ENCODE results near the gene BCL11A. TPM values are rescaled to one million over a fixed set of nuclear protein-coding genes. Genes with fewer than 3 reads are reported as not detected.
A peak's percentile ranks its signal among the peaks of the same experiment; 100 is the strongest.

BCL11A gene
- total RNA-seq, 1 experiment from 2014 or later, result 0.29 TPM

GRCh38 chr2:60433018-60433596 is 120.3 kb downstream of the BCL11A start:
- Mint-ChIP-seq H3K4me1 (ENCODE audit: low read depth, unreplicated experiment) (peaks cover 24% of the 10 kb centered on the region), H3K36me3 (ENCODE audit: insufficient read depth, unreplicated experiment) (no peaks in the 10 kb centered on the region), H3K27ac (ENCODE audit: unreplicated experiment) (peak overlapping the region; percentile 17), H3K4me3 (ENCODE audit: unreplicated experiment) (no peak overlapping the region), H3K9me3 (ENCODE audit: unreplicated experiment) (no peaks in the 10 kb centered on the region), H3K27me3 (ENCODE audit: insufficient read depth, unreplicated experiment) (no peaks in the 10 kb centered on the region)
- Histone ChIP-seq H3K27me3 (replicated peaks; ENCODE audit: control insufficient read depth, insufficient read depth, low read length) (no peaks in the 10 kb centered on the region), H3K4me1 (peaks cover 24% of the 10 kb centered on the region), H3K4me3 (ENCODE audit: low read depth, low read length) (no peak overlapping the region), H3K36me3 (ENCODE audit: control insufficient read depth, insufficient read depth, low read length) (no peaks in the 10 kb centered on the region), H3K9me3 (no peaks in the 10 kb centered on the region)
- no peak for DNase-seq
- intact Hi-C loops (cut with micrococcal nuclease; ENCODE audit: unreplicated experiment), result loop anchor here (5.0 kb wide), 3 partner anchors 79 to 119 kb away; partner anchors contain the start of gene BCL11A
- no peak for TF ChIP-seq CTCF (IDR thresholded peaks at IDR 0.05; ENCODE audit: insufficient read depth in 1 of 2, low read depth in 1 of 2, low read length in 1 of 2, severe bottlenecking in 1 of 2, unreplicated experiment in 1 of 2)
- BruUV-seq (replicated peaks), result no TSS peak
- ChIA-PET CTCF (interaction anchor here (0.6 kb wide), 1 partner anchor 33 kb away, joined by 3 read pairs; no protein-coding TSS in a partner anchor), POLR2A (no interaction called here)

- CTCF ChIA-PET, result no interaction called here
- no peak overlapping the region for H3K4me3 Mint-ChIP-seq (ENCODE audit: unreplicated experiment)
- no peaks in the 10 kb centered on the region for H3K27me3 Mint-ChIP-seq (ENCODE audit: insufficient read depth, unreplicated experiment)
- no peak for DNase-seq
- H3K4me1 ChIP-seq, result peaks cover 24% of the 10 kb centered on the region
- no peaks in the 10 kb centered on the region for H3K9me3 Mint-ChIP-seq (ENCODE audit: unreplicated experiment)
- POLR2A ChIA-PET, result no interaction called here
- no peaks in the 10 kb centered on the region for H3K27me3 ChIP-seq (replicated peaks; ENCODE audit: control insufficient read depth, insufficient read depth, low read length)
- H3K4me3 ChIP-seq (ENCODE audit: low read depth, low read length), result no peak overlapping the region
- H3K36me3 Mint-ChIP-seq (ENCODE audit: insufficient read depth, unreplicated experiment), result no peaks in the 10 kb centered on the region
- H3K9me3 ChIP-seq, result no peaks in the 10 kb centered on the region
- H3K4me1 Mint-ChIP-seq (ENCODE audit: low read depth, unreplicated experiment), result peaks cover 24% of the 10 kb centered on the region
- no peak overlapping the region for H3K27ac Mint-ChIP-seq (ENCODE audit: unreplicated experiment)
- no TSS peak for BruUV-seq (replicated peaks)
- no peaks in the 10 kb centered on the region for H3K36me3 ChIP-seq (ENCODE audit: control insufficient read depth, insufficient read depth, low read length)
- no peak for TF ChIP-seq CTCF (IDR thresholded peaks at IDR 0.05; ENCODE audit: insufficient read depth in 1 of 2, low read depth in 1 of 2, low read length in 1 of 2, severe bottlenecking in 1 of 2, unreplicated experiment in 1 of 2)
- intact Hi-C loops (cut with micrococcal nuclease; ENCODE audit: unreplicated experiment), result loop anchor here (5.0 kb wide), 3 partner anchors 80 to 120 kb away; partner anchors contain the start of gene BCL11A
Observed at GRCh38 chr2:60432035-60432601, 121.3 kb downstream of the BCL11A start.

- H3K27me3 Mint-ChIP-seq (ENCODE audit: insufficient read depth, unreplicated experiment), result no peaks in the 10 kb centered on the region
- Histone ChIP-seq H3K36me3 (ENCODE audit: control insufficient read depth, insufficient read depth, low read length) (no peaks in the 10 kb centered on the region), H3K9me3 (no peaks in the 10 kb centered on the region), H3K4me1 (peaks cover 19% of the 10 kb centered on the region), H3K27me3 (replicated peaks; ENCODE audit: control insufficient read depth, insufficient read depth, low read length) (no peaks in the 10 kb centered on the region), H3K4me3 (ENCODE audit: low read depth, low read length) (no peak overlapping the region)
- H3K9me3 Mint-ChIP-seq (ENCODE audit: unreplicated experiment), result peaks cover 8% of the 10 kb centered on the region
- intact Hi-C loops (cut with micrococcal nuclease; ENCODE audit: unreplicated experiment), result loop anchor here (5.0 kb wide), 3 partner anchors 83 to 123 kb away; partner anchors contain the start of gene BCL11A
- CTCF ChIA-PET, result interaction anchor here (1.6 kb wide), 1 partner anchor 153 kb away, joined by 3 read pairs; no protein-coding TSS in a partner anchor
- POLR2A ChIA-PET, result no interaction called here
- BruUV-seq (replicated peaks), result no TSS peak
- no peak for TF ChIP-seq CTCF (IDR thresholded peaks at IDR 0.05; ENCODE audit: insufficient read depth in 1 of 2, low read depth in 1 of 2, low read length in 1 of 2, severe bottlenecking in 1 of 2, unreplicated experiment in 1 of 2)
- H3K36me3 Mint-ChIP-seq (ENCODE audit: insufficient read depth, unreplicated experiment), result no peaks in the 10 kb centered on the region
- H3K4me3 Mint-ChIP-seq (ENCODE audit: unreplicated experiment), result no peak overlapping the region
- no peak for DNase-seq
- H3K4me1 Mint-ChIP-seq (ENCODE audit: low read depth, unreplicated experiment), result peaks cover 9% of the 10 kb centered on the region
- no peak overlapping the region for H3K27ac Mint-ChIP-seq (ENCODE audit: unreplicated experiment)
Observed at GRCh38 chr2:60429681-60430080, 123.8 kb downstream of the BCL11A start.

Data from Caco-2 (cell line).